Duodenal mucosa (tissue), 2 donors: ENCODE results near the gene THG1L.

Experiments used
- H3K27ac ChIP-seq: one replicate; pipeline ENCODE4 v1.7.0; 2013; ENCODE audit warnings: low read depth, low read length
- H3K27me3 ChIP-seq, 2 donors: one replicate each; pipeline ENCODE4 v1.7.0; 2013; ENCODE audit warnings: low read length in 2 of 2, control low read depth in 1 of 2; ENCODE audit not compliant: insufficient read depth in 2 of 2, control insufficient read depth in 1 of 2
- H3K36me3 ChIP-seq, 2 donors: one replicate each; pipeline ENCODE4 v1.7.0; 2013; ENCODE audit warnings: low read length in 2 of 2, control low read depth in 1 of 2; ENCODE audit not compliant: insufficient read depth in 2 of 2, control insufficient read depth in 1 of 2
- H3K4me1 ChIP-seq, 2 donors: one replicate each; pipeline ENCODE4 v1.7.0; 2013; ENCODE audit warnings: low read length in 2 of 2, control low read depth in 1 of 2; ENCODE audit not compliant: insufficient read depth in 2 of 2, control insufficient read depth in 1 of 2
- H3K4me3 ChIP-seq, 2 donors: one replicate each; pipeline ENCODE4 v1.7.0; 2013; ENCODE audit warnings: low read length in 2 of 2, low read depth in 1 of 2
- H3K9ac ChIP-seq, 2 donors: one replicate each; pipeline ENCODE4 v1.7.0; 2013; ENCODE audit warnings: low read length in 2 of 2, low read depth in 1 of 2
- H3K9me3 ChIP-seq, 2 donors: one replicate each; pipeline ENCODE4 v1.7.0; 2013; ENCODE audit warnings: low read length in 2 of 2, control low read depth in 1 of 2; ENCODE audit not compliant: control insufficient read depth in 1 of 2

THG1L gene

GRCh38 chr5:157779221-157779620, 48.0 kb downstream of the THG1L start:
- no peaks in the 10 kb centered on the region for H3K4me1 ChIP-seq
- H3K9ac ChIP-seq = no peak overlapping the region
- no peaks in the 10 kb centered on the region for H3K27me3 ChIP-seq
- H3K27ac ChIP-seq = no peak overlapping the region
- no peaks in the 10 kb centered on the region for H3K9me3 ChIP-seq
- H3K4me3 ChIP-seq = no peak overlapping the region
- peaks cover 0 to 7% of the 10 kb centered on the region in 2 donors for H3K36me3 ChIP-seq

- H3K27me3 ChIP-seq = no peaks in the 10 kb centered on the region
- no peaks in the 10 kb centered on the region for H3K9me3 ChIP-seq
- no peaks in the 10 kb centered on the region for H3K4me1 ChIP-seq
- H3K36me3 ChIP-seq = peaks cover 18 to 47% of the 10 kb centered on the region in 2 donors
- no peak overlapping the region for H3K9ac ChIP-seq
- H3K27ac ChIP-seq = no peak overlapping the region
- H3K4me3 ChIP-seq = no peak overlapping the region
These were observed 54.6 kb downstream of the THG1L start for GRCh38 chr5:157785801-157786200.
